Activated CD4-positive, alpha-beta T cell treated with anti-CD3 and anti-CD28 coated beads for 36 hours (primary cell): ENCODE data around the gene NOTCH4. TPM values are rescaled to one million over a fixed set of nuclear protein-coding genes. Genes with fewer than 3 reads are reported as not detected.
A peak's percentile ranks its signal among the peaks of the same experiment; 100 is the strongest.

Experiments
- ATAC-seq: fragments of 200-7000 bp; cut with Tn5 transposase; one replicate; pipeline ENCODE4 v1.10.0; 2021; ENCODE audit warnings: mild to moderate bottlenecking, moderate library complexity
- CTCF ChIA-PET: fragments of 350-600 bp; sonication (Branson Sonifier 250); formaldehyde crosslinking; loops from one replicate; lab custom pipeline; 2021; ENCODE audit warnings: antibody characterized with exemption; lab: Charles Lee
- POLR2A ChIA-PET: fragments of 350-600 bp; sonication (Branson Sonifier 250); formaldehyde crosslinking; loops from one replicate; lab custom pipeline; 2021; ENCODE audit warnings: antibody characterized with exemption, inconsistent platforms; lab: Charles Lee
- DNase-seq: peaks from one replicate; pipeline ENCODE4 v3.0.0-alpha.2; 2020
- H3K27ac Mint-ChIP-seq: one replicate; pipeline ENCODE4 v1.8.0; 2021; ENCODE audit warnings: mixed read lengths
- H3K27me3 Mint-ChIP-seq: one replicate; pipeline ENCODE4 v1.8.0; 2021; ENCODE audit warnings: mixed read lengths
- H3K36me3 Mint-ChIP-seq: one replicate; pipeline ENCODE4 v1.8.0; 2021; ENCODE audit warnings: low read depth, mixed read lengths
- H3K4me1 Mint-ChIP-seq: one replicate; pipeline ENCODE4 v1.8.0; 2021; ENCODE audit warnings: mixed read lengths
- H3K4me3 Mint-ChIP-seq: one replicate; pipeline ENCODE4 v1.8.0; 2021; ENCODE audit warnings: mild to moderate bottlenecking, moderate library complexity, mixed read lengths
- H3K9me3 Mint-ChIP-seq: one replicate; pipeline ENCODE4 v1.8.0; 2021; ENCODE audit warnings: low read depth, mixed read lengths
- intact Hi-C, 2 experiments: fragments of 100-400 bp; cut with DNase I in 1 of 2; cut with micrococcal nuclease in 1 of 2; formaldehyde crosslinking; loops; one replicate each; pipeline versions ENCODE4 v1.14.2 to v1.15.1; 2022 to 2024; cut with DNase I, micrococcal nuclease
- total RNA-seq, 2 experiments: library from RNA; stranded (reverse); gene quantifications; one replicate each; pipeline ENCODE4 v1.2.3, GENCODE V29; 2021

The NOTCH4 gene
- total RNA-seq, 2 experiments from 2014 or later, result 0.69 to 1.1 TPM

- intact Hi-C loops, result loop anchor here in 1 of 2 experiments (10.0 kb wide), 1 partner anchor 112 kb away; no protein-coding TSS in a partner anchor
- POLR2A ChIA-PET, result interaction anchor here (0.7 kb wide), 1 partner anchor 446 kb away, joined by 3 read pairs; no protein-coding TSS in a partner anchor
- DNase-seq (no peak), ATAC-seq (no peak)
- Mint-ChIP-seq H3K27ac (no peak overlapping the region), H3K4me1 (peaks cover 27% of the 10 kb centered on the region), H3K4me3 (no peak overlapping the region), H3K9me3 (no peaks in the 10 kb centered on the region), H3K36me3 (peaks cover 19% of the 10 kb centered on the region), H3K27me3 (no peaks in the 10 kb centered on the region)
- CTCF ChIA-PET, result no interaction called here
These were observed 67.0 kb downstream of the NOTCH4 start for GRCh38 chr6:32156891-32157290.

- ChIA-PET CTCF (interaction anchor here (0.5 to 1.1 kb wide), 4 partner anchors 36 to 44 kb away, joined by 3 to 6 read pairs (median 3); no protein-coding TSS in a partner anchor), POLR2A (no interaction called here)
- Mint-ChIP-seq H3K9me3 (no peaks in the 10 kb centered on the region), H3K27me3 (peaks cover 11% of the 10 kb centered on the region), H3K27ac (peak overlapping the region; percentile 92), H3K4me1 (peaks cover 41% of the 10 kb centered on the region), H3K4me3 (peak overlapping the region; percentile 91), H3K36me3 (peaks cover 19% of the 10 kb centered on the region)
- ATAC-seq (peak; percentile 75), DNase-seq (peak; percentile 80)
- intact Hi-C loops, result loop anchor here (1.0 to 10.0 kb wide), 9 partner anchors 22 to 195 kb away; partner anchors contain the start of genes FKBPL (in 2 of the 2), AGPAT1 (in 1 of the 2) and SKIC2 (in 1 of the 2)
These were observed 69.2 kb downstream of the NOTCH4 start for GRCh38 chr6:32154514-32155161.

DNA sequence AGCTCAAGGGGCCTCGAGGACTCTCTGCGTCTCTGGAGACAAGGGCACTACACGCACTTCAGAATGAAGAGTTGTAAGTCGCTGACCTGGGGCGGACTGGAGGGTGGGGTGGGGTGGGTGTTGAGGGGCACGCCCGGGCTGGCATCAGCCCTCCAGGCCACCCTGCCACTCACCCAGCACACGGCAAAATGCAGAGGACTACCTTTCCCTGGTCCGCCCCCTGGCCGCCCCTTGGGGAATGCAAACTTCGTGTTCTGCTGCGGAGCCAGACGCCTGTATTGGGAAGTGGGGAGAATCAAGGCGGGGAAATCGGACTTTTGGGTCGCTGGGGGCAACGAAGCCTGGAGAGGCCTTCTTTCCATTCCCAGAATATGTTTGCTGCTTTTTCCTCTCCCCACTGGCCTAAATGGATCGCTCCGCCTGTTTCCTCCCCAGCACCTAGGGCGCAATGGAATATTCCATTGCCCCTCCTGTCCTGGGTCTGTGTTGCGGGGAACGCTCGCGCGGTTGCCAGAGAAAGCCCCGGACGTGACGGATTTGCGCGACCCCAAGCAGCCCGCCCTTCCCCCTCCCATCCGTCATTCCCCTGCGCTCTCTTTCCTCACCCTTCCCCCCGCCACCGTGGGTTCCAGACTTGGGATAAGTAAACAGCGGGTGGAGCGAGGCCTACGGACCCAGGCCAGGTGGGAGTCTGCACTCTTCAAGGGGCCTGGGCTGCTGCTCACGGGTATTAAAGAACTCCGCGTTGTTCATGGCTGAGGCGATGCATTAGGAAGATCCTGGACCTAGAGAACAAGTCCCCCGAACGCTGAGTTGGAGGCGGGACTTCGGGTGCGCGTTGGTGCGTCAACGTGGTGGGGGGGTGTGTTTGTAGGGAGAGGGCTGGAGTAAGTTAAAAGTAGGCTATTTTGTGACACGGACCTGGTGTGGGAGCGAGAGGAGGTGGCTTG, 70.0 kb downstream of the NOTCH4 start, which contains the start of gene PPT2:
TSS of gene PPT2 (plus strand) at position 578 of the 950 bp plus-strand sequence. CDS start 454 bp downstream, outside the sequence.
- Mint-ChIP-seq H3K36me3 (peaks cover 19% of the 10 kb centered on the region), H3K27me3 (peaks cover 11% of the 10 kb centered on the region), H3K4me3 (peak within 1 kb of the TSS; percentile 91), H3K9me3 (no peaks in the 10 kb centered on the region), H3K27ac (peak within 1 kb of the TSS; percentile 92), H3K4me1 (peaks cover 45% of the 10 kb centered on the region)
- intact Hi-C loops, result loop anchor here (1.0 to 10.0 kb wide), 9 partner anchors 23 to 195 kb away; partner anchors contain the start of genes FKBPL (in 2 of the 2), AGPAT1 (in 1 of the 2) and SKIC2 (in 1 of the 2)
- peak; percentile 76 for ATAC-seq
- peak; percentile 88 for DNase-seq
- POLR2A ChIA-PET, result no interaction called here
- CTCF ChIA-PET, result interaction anchor here (0.6 to 1.2 kb wide), 4 partner anchors 25 to 40 kb away, joined by 3 to 6 read pairs (median 3); no protein-coding TSS in a partner anchor

- ChIA-PET CTCF (interaction anchor here (1.2 to 1.3 kb wide), 4 partner anchors 21 to 92 kb away, joined by 3 to 5 read pairs (median 3); no protein-coding TSS in a partner anchor), POLR2A (no interaction called here)
These were observed 70.9 kb downstream of the NOTCH4 start for GRCh38 chr6:32152769-32153563.

GRCh38 chr6:32151863-32152768, 71.8 kb downstream of the NOTCH4 start, which contains the start of gene PRRT1:
Gene PRRT1 (minus strand): TSS chr6:32151939. CDS start chr6:32151827, 112 bp downstream.
- peaks cover 54% of the 10 kb centered on the region for H3K4me1 Mint-ChIP-seq
- no peak within 1 kb of the TSS for H3K27ac Mint-ChIP-seq

More at GRCh38 chr6:32152769-32153563, 70.9 kb downstream of the NOTCH4 start:
- Mint-ChIP-seq H3K27ac (peak overlapping the region; percentile 32), H3K27me3 (peaks cover 16% of the 10 kb centered on the region), H3K4me1 (peaks cover 54% of the 10 kb centered on the region), H3K4me3 (peak overlapping the region; percentile 91), H3K9me3 (no peaks in the 10 kb centered on the region), H3K36me3 (peaks cover 13% of the 10 kb centered on the region)
- intact Hi-C loops, result loop anchor here in 1 of 2 experiments (10.0 kb wide), 1 partner anchor 108 kb away; no protein-coding TSS in a partner anchor
- ATAC-seq (no peak), DNase-seq (peak; percentile 24)

DNA sequence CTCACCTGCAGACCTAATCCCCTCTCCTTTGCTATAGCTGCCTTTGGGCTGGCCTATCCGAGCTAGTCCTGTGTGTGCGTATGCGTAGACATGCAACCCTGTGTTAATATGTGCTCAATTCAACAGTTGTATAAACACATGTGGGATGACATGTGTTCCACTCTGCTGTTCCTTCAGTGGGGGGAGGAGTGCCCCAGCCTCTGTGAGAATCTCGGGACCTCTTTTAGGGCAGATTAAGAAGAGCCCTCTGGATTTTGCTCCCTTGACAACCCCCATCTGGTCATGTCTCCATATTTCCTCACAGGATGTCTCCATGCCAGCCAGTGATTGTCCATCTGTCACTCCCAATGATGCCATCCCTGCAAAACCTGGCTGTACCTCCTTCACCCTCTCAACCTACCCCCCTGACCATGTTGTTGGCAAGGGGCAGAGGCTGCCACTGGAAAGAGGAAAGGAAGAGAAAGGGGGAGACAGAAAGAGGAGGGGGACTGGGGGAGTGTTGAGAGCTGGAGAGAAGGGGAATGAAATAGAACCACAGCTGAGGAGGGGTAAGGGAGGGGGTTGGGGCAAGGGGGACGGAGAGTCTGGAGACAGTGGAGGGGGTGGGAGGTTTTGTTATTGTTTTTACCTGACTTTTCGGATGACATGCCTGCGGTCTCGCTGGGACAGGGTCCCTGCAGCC, 72.5 kb downstream of the NOTCH4 start:
- Mint-ChIP-seq H3K27ac (no peak overlapping the region), H3K36me3 (peaks cover 5% of the 10 kb centered on the region), H3K27me3 (peaks cover 19% of the 10 kb centered on the region), H3K9me3 (no peaks in the 10 kb centered on the region), H3K4me1 (peaks cover 54% of the 10 kb centered on the region), H3K4me3 (peak overlapping the region; percentile 16)
- ATAC-seq, result no peak
- DNase-seq, result peak; percentile 13
- intact Hi-C loops, result loop anchor here in 1 of 2 experiments (10.0 kb wide), 1 partner anchor 107 kb away; no protein-coding TSS in a partner anchor
- POLR2A ChIA-PET, result interaction anchor here (0.6 kb wide), 1 partner anchor 876 kb away, joined by 5 read pairs; no protein-coding TSS in a partner anchor
- CTCF ChIA-PET, result interaction anchor here (0.6 to 1.4 kb wide), 5 partner anchors 20 to 337 kb away, joined by 3 to 5 read pairs (median 3); partner anchors contain the start of gene GPSM3

More at GRCh38 chr6:32151863-32152768, 71.8 kb downstream of the NOTCH4 start, which contains the start of gene PRRT1:
- ATAC-seq (no peak), DNase-seq (no peak)
- Mint-ChIP-seq H3K9me3 (no peaks in the 10 kb centered on the region), H3K36me3 (peaks cover 5% of the 10 kb centered on the region), H3K27me3 (peaks cover 19% of the 10 kb centered on the region), H3K4me3 (peak within 1 kb of the TSS; percentile 16)
- intact Hi-C loops, result loop anchor here in 1 of 2 experiments (10.0 kb wide), 1 partner anchor 107 kb away; no protein-coding TSS in a partner anchor
- ChIA-PET POLR2A (interaction anchor here (0.6 kb wide), 1 partner anchor 875 kb away, joined by 5 read pairs; no protein-coding TSS in a partner anchor), CTCF (interaction anchor here (1.2 to 1.4 kb wide), 5 partner anchors 21 to 93 kb away, joined by 3 to 5 read pairs (median 3); partner anchors contain the start of gene GPSM3)

- Mint-ChIP-seq H3K4me1 (peaks cover 49% of the 10 kb centered on the region), H3K27me3 (peaks cover 19% of the 10 kb centered on the region), H3K4me3 (no peak overlapping the region), H3K27ac (no peak overlapping the region), H3K9me3 (no peaks in the 10 kb centered on the region), H3K36me3 (no peaks in the 10 kb centered on the region)
- POLR2A ChIA-PET, result no interaction called here
- DNase-seq (no peak), ATAC-seq (no peak)
- CTCF ChIA-PET, result interaction anchor here (0.5 to 1.6 kb wide), 3 partner anchors 18 to 217 kb away, joined by 3 to 6 read pairs (median 3); no protein-coding TSS in a partner anchor
- intact Hi-C loops, result loop anchor here in 1 of 2 experiments (10.0 kb wide), 1 partner anchor 105 kb away; no protein-coding TSS in a partner anchor
These were observed 73.7 kb downstream of the NOTCH4 start for GRCh38 chr6:32149932-32150870.
